ENCODE measurements around the gene OR51E2.
"Not testable (repeated sequence)": the region's sequence is repeated elsewhere in the genome, so short reads cannot be mapped to it uniquely, and the experiment has no call there.

DNA sequence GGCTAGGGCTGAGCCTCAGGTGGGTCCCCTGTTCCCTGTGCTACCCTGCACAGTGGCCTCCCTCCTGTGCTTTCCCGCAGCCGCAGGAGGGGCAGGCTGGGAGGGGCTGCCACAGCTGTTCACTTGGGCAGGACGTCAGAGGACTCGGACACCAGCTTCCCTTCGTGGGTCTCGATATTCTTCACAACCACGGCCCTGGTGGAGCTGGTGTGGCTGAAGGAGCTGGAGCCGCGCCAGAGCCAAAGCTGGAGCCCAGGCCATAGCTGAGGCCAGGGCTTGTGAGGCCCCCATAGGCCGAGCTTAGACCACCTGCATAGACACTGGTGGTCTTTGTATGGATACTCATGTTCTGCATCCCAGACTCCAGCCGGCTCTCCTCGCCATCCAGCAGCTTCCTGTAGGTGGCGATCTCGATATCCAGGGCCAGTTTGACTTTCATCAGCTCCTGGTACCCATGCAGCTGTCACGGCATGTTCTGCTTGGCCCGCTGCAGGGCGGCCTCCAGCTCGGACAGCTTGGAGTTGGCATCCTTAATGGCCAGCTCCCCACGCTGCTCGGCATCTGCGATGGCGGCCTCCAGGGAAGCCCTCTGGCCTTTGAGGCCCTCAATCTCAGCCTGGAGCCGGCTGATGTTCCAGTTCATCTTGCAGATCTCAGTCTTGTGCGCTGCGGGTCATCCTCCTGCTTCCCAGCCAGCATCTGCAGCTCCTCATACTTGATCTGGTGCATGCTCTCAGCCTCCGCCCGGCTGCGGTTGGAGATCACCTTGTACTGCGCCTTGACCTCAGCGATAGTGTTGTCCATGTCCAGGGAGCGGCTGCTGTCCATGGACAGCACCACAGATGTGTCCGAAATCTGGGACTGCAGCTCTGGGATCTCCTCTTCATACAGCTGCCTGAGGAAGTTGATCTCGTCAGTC is 25.2 kb upstream of the OR51E2 start:
- TF ChIP-seq, protein P1, sequence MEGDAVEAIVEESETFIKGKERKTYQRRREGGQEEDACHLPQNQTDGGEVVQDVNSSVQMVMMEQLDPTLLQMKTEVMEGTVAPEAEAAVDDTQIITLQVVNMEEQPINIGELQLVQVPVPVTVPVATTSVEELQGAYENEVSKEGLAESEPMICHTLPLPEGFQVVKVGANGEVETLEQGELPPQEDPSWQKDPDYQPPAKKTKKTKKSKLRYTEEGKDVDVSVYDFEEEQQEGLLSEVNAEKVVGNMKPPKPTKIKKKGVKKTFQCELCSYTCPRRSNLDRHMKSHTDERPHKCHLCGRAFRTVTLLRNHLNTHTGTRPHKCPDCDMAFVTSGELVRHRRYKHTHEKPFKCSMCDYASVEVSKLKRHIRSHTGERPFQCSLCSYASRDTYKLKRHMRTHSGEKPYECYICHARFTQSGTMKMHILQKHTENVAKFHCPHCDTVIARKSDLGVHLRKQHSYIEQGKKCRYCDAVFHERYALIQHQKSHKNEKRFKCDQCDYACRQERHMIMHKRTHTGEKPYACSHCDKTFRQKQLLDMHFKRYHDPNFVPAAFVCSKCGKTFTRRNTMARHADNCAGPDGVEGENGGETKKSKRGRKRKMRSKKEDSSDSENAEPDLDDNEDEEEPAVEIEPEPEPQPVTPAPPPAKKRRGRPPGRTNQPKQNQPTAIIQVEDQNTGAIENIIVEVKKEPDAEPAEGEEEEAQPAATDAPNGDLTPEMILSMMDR (IDR thresholded peaks at IDR 0.05; ENCODE audit: low read depth, low read length), result not testable (repeated sequence)
- TF ChIP-seq EZH2phosphoT487 (IDR thresholded peaks at IDR 0.05; ENCODE audit: low read depth), result not testable (repeated sequence)
